ENCODE data around the gene DSCAML1.

The DSCAML1 gene

DNA sequence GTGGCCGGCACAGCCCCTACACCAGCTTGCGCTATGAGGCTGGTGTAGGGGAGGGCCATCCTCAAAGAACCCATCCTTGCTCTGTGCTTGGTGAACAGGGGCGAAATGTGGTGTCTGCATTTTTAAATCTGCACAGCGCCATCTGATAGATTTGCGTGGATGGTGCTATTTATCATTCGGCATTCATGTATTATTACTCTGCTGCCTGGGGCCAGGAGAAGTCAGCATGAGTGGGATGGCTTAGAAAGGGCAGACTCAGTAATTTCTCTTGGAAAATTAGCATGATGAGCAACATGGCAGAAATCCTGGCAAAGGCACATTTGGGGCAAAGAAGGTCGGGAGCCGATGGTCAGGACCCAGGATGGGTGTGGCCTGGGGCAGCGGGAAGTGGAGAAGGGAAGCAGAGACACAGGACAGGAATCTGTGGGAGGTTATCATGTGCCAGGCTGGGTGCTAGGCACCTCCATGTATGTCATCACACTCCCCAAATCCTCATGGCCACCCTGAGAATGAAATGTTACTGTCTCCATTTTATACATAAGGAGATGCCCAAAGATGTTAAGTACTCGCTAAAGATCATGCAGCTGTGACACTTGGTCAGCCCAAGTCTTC lies 320.4 kb downstream of the DSCAML1 start:
- Histone ChIP-seq H3K27me3 (ENCODE audit: control insufficient read depth, insufficient read depth, low read length) (no peaks in the 10 kb centered on the region), H3K9me3 (ENCODE audit: control insufficient read depth, insufficient read depth, low read depth, low read length) (no peaks in the 10 kb centered on the region), H3K27ac (ENCODE audit: low read depth, low read length) (no peak overlapping the region), H3K4me3 (ENCODE audit: low read depth, low read length) (no peak overlapping the region), H3K36me3 (ENCODE audit: control insufficient read depth, insufficient read depth, low read length) (no peaks in the 10 kb centered on the region), H3K4me1 (ENCODE audit: control insufficient read depth, insufficient read depth, low read length) (peaks cover 13% of the 10 kb centered on the region; the same call in 1 of the 2 replicates), H3K9ac (ENCODE audit: low read length) (no peak overlapping the region)

GRCh38 chr11:117475716-117476530 lies 321.1 kb downstream of the DSCAML1 start:
- Histone ChIP-seq H3K4me1 (ENCODE audit: control insufficient read depth, insufficient read depth, low read length) (peaks cover 13% of the 10 kb centered on the region; the same call in 1 of the 2 replicates), H3K9ac (ENCODE audit: low read length) (no peak overlapping the region)

GRCh38 chr11:117473481-117474091 lies 323.4 kb downstream of the DSCAML1 start:
- Histone ChIP-seq H3K9me3 (ENCODE audit: control insufficient read depth, insufficient read depth, low read depth, low read length) (no peaks in the 10 kb centered on the region), H3K9ac (ENCODE audit: low read length) (no peak overlapping the region), H3K27me3 (ENCODE audit: control insufficient read depth, insufficient read depth, low read length) (no peaks in the 10 kb centered on the region), H3K36me3 (ENCODE audit: control insufficient read depth, insufficient read depth, low read length) (no peaks in the 10 kb centered on the region), H3K4me1 (ENCODE audit: control insufficient read depth, insufficient read depth, low read length) (peaks cover 15% of the 10 kb centered on the region; the same call in 1 of the 2 replicates), H3K4me3 (ENCODE audit: low read depth, low read length) (no peak overlapping the region), H3K27ac (ENCODE audit: low read depth, low read length) (no peak overlapping the region)

More at GRCh38 chr11:117475716-117476530, 321.1 kb downstream of the DSCAML1 start:
- Histone ChIP-seq H3K36me3 (ENCODE audit: control insufficient read depth, insufficient read depth, low read length) (no peaks in the 10 kb centered on the region), H3K27me3 (ENCODE audit: control insufficient read depth, insufficient read depth, low read length) (no peaks in the 10 kb centered on the region), H3K27ac (ENCODE audit: low read depth, low read length) (no peak overlapping the region), H3K9me3 (ENCODE audit: control insufficient read depth, insufficient read depth, low read depth, low read length) (no peaks in the 10 kb centered on the region), H3K4me3 (ENCODE audit: low read depth, low read length) (no peak overlapping the region)

- no peak overlapping the region for H3K4me3 ChIP-seq (ENCODE audit: low read depth, low read length)
- H3K9ac ChIP-seq (ENCODE audit: low read length) = no peak overlapping the region
- H3K27me3 ChIP-seq (ENCODE audit: control insufficient read depth, insufficient read depth, low read length) = no peaks in the 10 kb centered on the region
- H3K27ac ChIP-seq (ENCODE audit: low read depth, low read length) = no peak overlapping the region
- no peaks in the 10 kb centered on the region for H3K9me3 ChIP-seq (ENCODE audit: control insufficient read depth, insufficient read depth, low read depth, low read length)
- H3K36me3 ChIP-seq (ENCODE audit: control insufficient read depth, insufficient read depth, low read length) = no peaks in the 10 kb centered on the region
- peaks cover 18% of the 10 kb centered on the region; the same call in 1 of the 2 replicates for H3K4me1 ChIP-seq (ENCODE audit: control insufficient read depth, insufficient read depth, low read length)
Measured at GRCh38 chr11:117471776-117472175, 325.2 kb downstream of the DSCAML1 start.

- Histone ChIP-seq H3K9me3 (ENCODE audit: control insufficient read depth, insufficient read depth, low read depth, low read length) (no peaks in the 10 kb centered on the region), H3K4me1 (ENCODE audit: control insufficient read depth, insufficient read depth, low read length) (peaks cover 18% of the 10 kb centered on the region; the same call in 1 of the 2 replicates), H3K27ac (ENCODE audit: low read depth, low read length) (no peak overlapping the region), H3K27me3 (ENCODE audit: control insufficient read depth, insufficient read depth, low read length) (no peaks in the 10 kb centered on the region), H3K36me3 (ENCODE audit: control insufficient read depth, insufficient read depth, low read length) (no peaks in the 10 kb centered on the region), H3K9ac (ENCODE audit: low read length) (no peak overlapping the region), H3K4me3 (ENCODE audit: low read depth, low read length) (no peak overlapping the region)
Measured at GRCh38 chr11:117470576-117470975, 326.4 kb downstream of the DSCAML1 start.

DNA sequence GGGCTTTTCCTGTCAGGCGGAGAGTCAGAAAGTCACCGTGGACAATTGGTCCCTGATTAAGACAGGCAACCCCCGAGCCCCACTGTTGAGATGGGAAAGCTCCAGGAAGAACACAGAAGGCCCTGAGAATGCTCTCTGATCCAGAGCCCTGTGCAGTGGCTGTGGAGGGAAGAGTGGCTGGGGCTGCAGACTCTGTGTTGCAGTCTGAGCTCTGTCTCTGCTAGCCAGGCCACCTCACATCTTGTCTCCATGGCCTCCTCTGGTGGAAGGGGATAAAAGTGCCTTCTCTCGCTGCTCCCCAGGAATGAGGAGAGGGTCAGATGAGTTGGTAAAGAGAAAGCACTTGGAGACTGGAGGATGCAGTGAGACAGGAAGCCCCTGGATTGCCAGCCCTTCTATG lies 328.1 kb downstream of the DSCAML1 start:
- no peak overlapping the region for H3K4me3 ChIP-seq (ENCODE audit: low read depth, low read length)
- no peaks in the 10 kb centered on the region for H3K27me3 ChIP-seq (ENCODE audit: control insufficient read depth, insufficient read depth, low read length)
- H3K9ac ChIP-seq (ENCODE audit: low read length) = no peak overlapping the region
- H3K36me3 ChIP-seq (ENCODE audit: control insufficient read depth, insufficient read depth, low read length) = no peaks in the 10 kb centered on the region
- H3K4me1 ChIP-seq (ENCODE audit: control insufficient read depth, insufficient read depth, low read length) = peaks cover 15% of the 10 kb centered on the region; the same call in 1 of the 2 replicates
- H3K27ac ChIP-seq (ENCODE audit: low read depth, low read length) = no peak overlapping the region
- H3K9me3 ChIP-seq (ENCODE audit: control insufficient read depth, insufficient read depth, low read depth, low read length) = no peaks in the 10 kb centered on the region

- H3K27me3 ChIP-seq (ENCODE audit: control insufficient read depth, insufficient read depth, low read length) = no peaks in the 10 kb centered on the region; the same call in 1 of the 2 replicates
Measured at GRCh38 chr11:117467770-117468169, 329.2 kb downstream of the DSCAML1 start.

DNA sequence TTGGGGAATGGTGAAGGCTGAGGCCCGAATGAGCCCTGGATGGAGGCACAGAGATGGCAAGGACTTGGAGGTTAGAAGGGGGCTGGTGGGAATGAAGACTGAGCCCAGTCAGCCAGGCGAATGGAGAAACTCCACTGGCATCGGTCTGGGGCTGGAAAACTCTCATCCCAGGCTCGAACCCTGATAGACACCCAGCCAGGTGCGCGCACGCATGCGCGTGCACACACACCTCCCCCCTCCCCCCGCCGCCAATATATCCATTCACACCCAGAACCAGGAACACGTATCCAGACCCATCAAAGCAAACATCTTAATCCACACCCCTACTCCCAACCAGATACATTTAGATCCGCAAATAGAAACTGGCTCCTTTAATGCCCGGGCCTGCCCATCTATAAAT lies 330.1 kb downstream of the DSCAML1 start:
- H3K4me1 ChIP-seq (ENCODE audit: control insufficient read depth, insufficient read depth, low read length) = peaks cover 5% of the 10 kb centered on the region; the same call in 1 of the 2 replicates
- H3K27me3 ChIP-seq (ENCODE audit: control insufficient read depth, insufficient read depth, low read length) = no peaks in the 10 kb centered on the region; the same call in 1 of the 2 replicates
- no peaks in the 10 kb centered on the region for H3K36me3 ChIP-seq (ENCODE audit: control insufficient read depth, insufficient read depth, low read length)
- no peaks in the 10 kb centered on the region for H3K9me3 ChIP-seq (ENCODE audit: control insufficient read depth, insufficient read depth, low read depth, low read length)
- no peak overlapping the region for H3K9ac ChIP-seq (ENCODE audit: low read length)
- no peak overlapping the region for H3K4me3 ChIP-seq (ENCODE audit: low read depth, low read length)
- H3K27ac ChIP-seq (ENCODE audit: low read depth, low read length) = no peak overlapping the region

More at GRCh38 chr11:117467770-117468169, 329.2 kb downstream of the DSCAML1 start:
- Histone ChIP-seq H3K27ac (ENCODE audit: low read depth, low read length) (no peak overlapping the region), H3K9me3 (ENCODE audit: control insufficient read depth, insufficient read depth, low read depth, low read length) (no peaks in the 10 kb centered on the region), H3K36me3 (ENCODE audit: control insufficient read depth, insufficient read depth, low read length) (no peaks in the 10 kb centered on the region), H3K4me1 (ENCODE audit: control insufficient read depth, insufficient read depth, low read length) (peaks cover 8% of the 10 kb centered on the region; the same call in 1 of the 2 replicates), H3K4me3 (ENCODE audit: low read depth, low read length) (no peak overlapping the region), H3K9ac (ENCODE audit: low read length) (no peak overlapping the region)

GRCh38 chr11:117465236-117465997 lies 331.6 kb downstream of the DSCAML1 start:
- Histone ChIP-seq H3K4me1 (ENCODE audit: control insufficient read depth, insufficient read depth, low read length) (peaks cover 5% of the 10 kb centered on the region; the same call in 1 of the 2 replicates), H3K27me3 (ENCODE audit: control insufficient read depth, insufficient read depth, low read length) (no peaks in the 10 kb centered on the region; the same call in 1 of the 2 replicates), H3K27ac (ENCODE audit: low read depth, low read length) (no peak overlapping the region), H3K4me3 (ENCODE audit: low read depth, low read length) (no peak overlapping the region), H3K9ac (ENCODE audit: low read length) (no peak overlapping the region), H3K36me3 (ENCODE audit: control insufficient read depth, insufficient read depth, low read length) (no peaks in the 10 kb centered on the region), H3K9me3 (ENCODE audit: control insufficient read depth, insufficient read depth, low read depth, low read length) (no peaks in the 10 kb centered on the region)

DNA sequence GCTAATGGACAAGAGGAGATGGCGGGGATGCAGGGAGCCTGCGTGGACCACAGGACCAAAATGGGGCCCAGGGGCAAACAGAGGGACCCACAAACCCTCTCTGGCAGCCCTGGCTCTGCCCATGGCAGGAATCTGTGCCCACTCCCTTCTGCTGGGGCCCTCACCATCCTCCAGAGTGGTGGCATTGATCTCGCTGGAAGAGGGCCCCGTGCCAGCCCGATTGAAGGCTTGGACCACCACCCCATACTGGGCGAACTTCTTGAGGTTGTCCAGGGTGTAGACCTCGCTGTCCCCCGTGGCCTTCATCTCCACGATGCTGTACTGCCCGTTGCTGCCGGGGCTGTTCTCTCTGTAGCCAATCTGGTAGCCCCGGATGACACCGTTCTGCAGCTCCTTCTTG lies 332.2 kb downstream of the DSCAML1 start:
- Histone ChIP-seq H3K27me3 (ENCODE audit: control insufficient read depth, insufficient read depth, low read length) (no peaks in the 10 kb centered on the region; the same call in 1 of the 2 replicates), H3K27ac (ENCODE audit: low read depth, low read length) (no peak overlapping the region)

More for the DNA sequence above, 332.2 kb downstream of the DSCAML1 start:
- Histone ChIP-seq H3K4me3 (ENCODE audit: low read depth, low read length) (no peak overlapping the region), H3K36me3 (ENCODE audit: control insufficient read depth, insufficient read depth, low read length) (no peaks in the 10 kb centered on the region), H3K9ac (ENCODE audit: low read length) (no peak overlapping the region), H3K9me3 (ENCODE audit: control insufficient read depth, insufficient read depth, low read depth, low read length) (no peaks in the 10 kb centered on the region), H3K4me1 (ENCODE audit: control insufficient read depth, insufficient read depth, low read length) (peaks cover 5% of the 10 kb centered on the region; the same call in 1 of the 2 replicates)

Data from HUES6 (cell line).